Measurements from ENCODE around the gene CRB2.

CRB2 gene

GRCh38 chr9:123424552-123425225, 68.7 kb downstream of the CRB2 start:
- DNase-seq = no peak

GRCh38 chr9:123425261-123425821, 69.3 kb downstream of the CRB2 start:
- DNase-seq = no peak

- DNase-seq = no peak
These were observed 69.9 kb downstream of the CRB2 start for GRCh38 chr9:123425836-123426365.

- no peak for DNase-seq
These were observed 70.4 kb downstream of the CRB2 start for GRCh38 chr9:123426406-123426805.
